ENCODE data around the gene NUDT3.

DNA sequence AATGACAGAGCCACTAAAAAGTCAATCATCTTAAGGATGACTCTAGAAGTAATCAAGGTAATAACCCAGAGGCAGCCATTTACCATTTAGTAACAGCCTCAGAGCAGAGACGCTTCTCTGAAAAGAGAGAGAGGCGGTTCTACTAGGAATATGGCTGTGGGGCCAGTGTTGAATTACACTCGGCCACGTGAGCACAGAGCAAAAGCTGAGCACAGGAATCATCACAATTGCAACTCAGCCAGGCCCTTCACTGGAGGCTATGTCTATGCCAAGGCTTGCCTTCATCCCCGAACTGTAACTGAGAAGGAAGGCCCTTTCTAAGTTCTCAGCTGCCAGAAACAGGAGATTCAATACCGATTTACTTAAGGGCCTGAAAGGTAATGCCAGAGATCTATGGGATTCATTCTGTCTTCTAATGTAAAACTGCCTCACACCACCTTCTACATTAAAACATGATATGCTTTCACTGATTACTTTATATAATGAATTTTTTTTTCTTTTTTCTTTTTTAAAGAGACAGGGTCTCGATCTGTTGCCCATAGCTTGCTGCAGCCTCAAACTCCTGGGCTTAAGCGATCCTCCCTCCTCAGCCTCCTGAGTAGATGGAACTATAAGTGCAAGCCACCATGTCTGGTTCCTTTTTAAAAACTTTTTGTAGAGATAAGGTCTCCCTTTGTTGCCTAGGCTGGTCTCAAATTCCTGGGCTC, 67.6 kb downstream of the NUDT3 start:
- TF ChIP-seq EZH2 (IDR thresholded peaks at IDR 0.05; ENCODE audit: borderline replicate concordance, low read length): no peak
- TF ChIP-seq, protein P1, sequence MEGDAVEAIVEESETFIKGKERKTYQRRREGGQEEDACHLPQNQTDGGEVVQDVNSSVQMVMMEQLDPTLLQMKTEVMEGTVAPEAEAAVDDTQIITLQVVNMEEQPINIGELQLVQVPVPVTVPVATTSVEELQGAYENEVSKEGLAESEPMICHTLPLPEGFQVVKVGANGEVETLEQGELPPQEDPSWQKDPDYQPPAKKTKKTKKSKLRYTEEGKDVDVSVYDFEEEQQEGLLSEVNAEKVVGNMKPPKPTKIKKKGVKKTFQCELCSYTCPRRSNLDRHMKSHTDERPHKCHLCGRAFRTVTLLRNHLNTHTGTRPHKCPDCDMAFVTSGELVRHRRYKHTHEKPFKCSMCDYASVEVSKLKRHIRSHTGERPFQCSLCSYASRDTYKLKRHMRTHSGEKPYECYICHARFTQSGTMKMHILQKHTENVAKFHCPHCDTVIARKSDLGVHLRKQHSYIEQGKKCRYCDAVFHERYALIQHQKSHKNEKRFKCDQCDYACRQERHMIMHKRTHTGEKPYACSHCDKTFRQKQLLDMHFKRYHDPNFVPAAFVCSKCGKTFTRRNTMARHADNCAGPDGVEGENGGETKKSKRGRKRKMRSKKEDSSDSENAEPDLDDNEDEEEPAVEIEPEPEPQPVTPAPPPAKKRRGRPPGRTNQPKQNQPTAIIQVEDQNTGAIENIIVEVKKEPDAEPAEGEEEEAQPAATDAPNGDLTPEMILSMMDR (IDR thresholded peaks at IDR 0.05; ENCODE audit: low read length): no peak

All from OCI-LY1 (cell line).